PC-3 (cell line): ENCODE results near the gene ANKRD40.

ENCODE experiments used
- EZH2phosphoT487 ChIP-seq: fragments of 300-600 bp; sonication (generic); IDR thresholded peaks from 2 replicates; pipeline ENCODE4 v1.6.1; 2018; ENCODE audit warnings: mild to moderate bottlenecking, antibody characterized with exemption, low read length, borderline replicate concordance
- TF ChIP-seq, protein P1 (sequence below): fragments of 300-600 bp; sonication (generic); conservative IDR thresholded peaks from 2 replicates; pipeline ENCODE4 v1.5.1; 2017; ENCODE audit warnings: antibody characterized with exemption, low read depth, mild to moderate bottlenecking, low read length

DNA sequence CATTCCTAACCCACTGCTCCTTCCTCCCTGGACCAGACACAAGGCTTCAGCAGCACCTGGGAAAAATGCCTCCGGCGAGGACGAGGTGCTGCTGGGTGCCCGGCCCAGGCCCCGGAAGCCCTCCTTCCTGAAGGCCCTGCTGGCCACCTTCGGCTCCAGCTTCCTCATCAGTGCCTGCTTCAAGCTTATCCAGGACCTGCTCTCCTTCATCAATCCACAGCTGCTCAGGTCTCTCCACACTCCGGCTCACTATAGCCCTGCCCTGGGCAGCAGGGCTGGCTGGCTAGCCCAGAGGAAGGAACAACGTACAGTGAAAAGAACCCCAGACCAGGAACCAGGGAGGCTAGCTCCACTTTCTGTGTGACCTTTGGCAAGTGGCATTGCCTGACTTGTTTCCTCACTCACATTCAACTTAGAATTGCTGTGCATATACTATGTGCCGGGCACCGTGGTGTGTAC, 46.8 kb downstream of the ANKRD40 start:
- TF ChIP-seq, protein P1, sequence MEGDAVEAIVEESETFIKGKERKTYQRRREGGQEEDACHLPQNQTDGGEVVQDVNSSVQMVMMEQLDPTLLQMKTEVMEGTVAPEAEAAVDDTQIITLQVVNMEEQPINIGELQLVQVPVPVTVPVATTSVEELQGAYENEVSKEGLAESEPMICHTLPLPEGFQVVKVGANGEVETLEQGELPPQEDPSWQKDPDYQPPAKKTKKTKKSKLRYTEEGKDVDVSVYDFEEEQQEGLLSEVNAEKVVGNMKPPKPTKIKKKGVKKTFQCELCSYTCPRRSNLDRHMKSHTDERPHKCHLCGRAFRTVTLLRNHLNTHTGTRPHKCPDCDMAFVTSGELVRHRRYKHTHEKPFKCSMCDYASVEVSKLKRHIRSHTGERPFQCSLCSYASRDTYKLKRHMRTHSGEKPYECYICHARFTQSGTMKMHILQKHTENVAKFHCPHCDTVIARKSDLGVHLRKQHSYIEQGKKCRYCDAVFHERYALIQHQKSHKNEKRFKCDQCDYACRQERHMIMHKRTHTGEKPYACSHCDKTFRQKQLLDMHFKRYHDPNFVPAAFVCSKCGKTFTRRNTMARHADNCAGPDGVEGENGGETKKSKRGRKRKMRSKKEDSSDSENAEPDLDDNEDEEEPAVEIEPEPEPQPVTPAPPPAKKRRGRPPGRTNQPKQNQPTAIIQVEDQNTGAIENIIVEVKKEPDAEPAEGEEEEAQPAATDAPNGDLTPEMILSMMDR = no peak
- TF ChIP-seq EZH2phosphoT487 = no peak
